ENCODE data around the gene SCAF11.

The SCAF11 gene

GRCh38 chr12:45909041-45909713 lies 81.2 kb downstream of the SCAF11 start:
- no peak for DNase-seq

GRCh38 chr12:45907955-45908354 lies 82.4 kb downstream of the SCAF11 start:
- no peak for DNase-seq

GRCh38 chr12:45898094-45898493 lies 92.3 kb downstream of the SCAF11 start:
- no peak for DNase-seq

GRCh38 chr12:45895961-45896360 lies 94.4 kb downstream of the SCAF11 start:
- DNase-seq: no peak

GRCh38 chr12:45893240-45893639 lies 97.1 kb downstream of the SCAF11 start:
- DNase-seq: no peak

- no peak for DNase-seq
Measured at GRCh38 chr12:45890276-45890675, 100.1 kb downstream of the SCAF11 start.

- DNase-seq: no peak
Measured at GRCh38 chr12:45887544-45887943, 102.8 kb downstream of the SCAF11 start.

GRCh38 chr12:45886685-45887084 lies 103.7 kb downstream of the SCAF11 start:
- no peak for DNase-seq

- DNase-seq: no peak
Measured at GRCh38 chr12:45883187-45883586, 107.2 kb downstream of the SCAF11 start.

- no peak for DNase-seq
Measured at GRCh38 chr12:45880533-45880932, 109.8 kb downstream of the SCAF11 start.

- DNase-seq: no peak
Measured at GRCh38 chr12:45879363-45879895, 110.9 kb downstream of the SCAF11 start.

- no peak for DNase-seq
Measured at GRCh38 chr12:45878630-45879255, 111.6 kb downstream of the SCAF11 start.

GRCh38 chr12:45877069-45877468 lies 113.3 kb downstream of the SCAF11 start:
- DNase-seq: no peak

- DNase-seq: no peak
Measured at GRCh38 chr12:45872446-45872845, 117.9 kb downstream of the SCAF11 start.
